GM18517 (cell line): ENCODE data around the gene PPM1L.
"Not testable (repeated sequence)": the region's sequence is repeated elsewhere in the genome, so short reads cannot be mapped to it uniquely, and the experiment has no call there.

Source experiments
- ATAC-seq: cut with Tn5 transposase; IDR thresholded peaks from one replicate; pipeline ENCODE4 v1.9.1; 2021; ENCODE audit warnings: mild to moderate bottlenecking, moderate library complexity; ENCODE audit not compliant: unreplicated experiment

Gene PPM1L

GRCh38 chr3:160755776-160756304 is at the start of gene PPM1L:
Gene PPM1L, plus strand, starts transcription at chr3:160756231.
- peak; percentile 59 for ATAC-seq

- ATAC-seq, result peak; percentile 82
Measured at GRCh38 chr3:160707187-160707794, 48.7 kb upstream of the PPM1L start.

GRCh38 chr3:160709477-160710182 is 46.4 kb upstream of the PPM1L start:
- ATAC-seq, result no peak

GRCh38 chr3:160713144-160713543 is 42.9 kb upstream of the PPM1L start:
- ATAC-seq, result not testable (repeated sequence)

GRCh38 chr3:160719710-160720109 is 36.3 kb upstream of the PPM1L start:
- no peak for ATAC-seq

- ATAC-seq, result no peak
Measured at GRCh38 chr3:160720123-160720746, 35.8 kb upstream of the PPM1L start.

- no peak for ATAC-seq
Measured at GRCh38 chr3:160722331-160722730, 33.7 kb upstream of the PPM1L start.

GRCh38 chr3:160725338-160725737 is 30.7 kb upstream of the PPM1L start:
- no peak for ATAC-seq

GRCh38 chr3:160735826-160736225 is 20.2 kb upstream of the PPM1L start:
- no peak for ATAC-seq

- no peak for ATAC-seq
Measured at GRCh38 chr3:160738048-160738447, 18.0 kb upstream of the PPM1L start.

- ATAC-seq, result no peak
Measured at GRCh38 chr3:160739079-160739478, 17.0 kb upstream of the PPM1L start.

GRCh38 chr3:160746976-160747375 is 9.1 kb upstream of the PPM1L start:
- no peak for ATAC-seq

GRCh38 chr3:160747422-160747821 is 8.6 kb upstream of the PPM1L start:
- no peak for ATAC-seq

GRCh38 chr3:160748231-160748630 is 7.8 kb upstream of the PPM1L start:
- no peak for ATAC-seq

GRCh38 chr3:160748787-160749186 is 7.2 kb upstream of the PPM1L start:
- ATAC-seq, result no peak

- ATAC-seq, result no peak
Measured at GRCh38 chr3:160753953-160754352, 2.1 kb upstream of the PPM1L start.

- ATAC-seq, result no peak
Measured at GRCh38 chr3:160754371-160754854, 1.6 kb upstream of the PPM1L start.

GRCh38 chr3:160754855-160755747 is 930 bp upstream of the PPM1L start:
- ATAC-seq, result peak; percentile 86

- ATAC-seq, result no peak
Measured at GRCh38 chr3:160757233-160758106, 1.4 kb downstream of the PPM1L start.
